HK-2 (cell line): Measurements from ENCODE around the gene JAM2.
A peak's percentile ranks its signal among the peaks of the same experiment; 100 is the strongest.

ENCODE experiments used
- DNase-seq: peaks from one replicate; pipeline ENCODE4 v3.0.0-alpha.2; 2018; ENCODE audit not compliant: unreplicated experiment

JAM2 gene

DNA sequence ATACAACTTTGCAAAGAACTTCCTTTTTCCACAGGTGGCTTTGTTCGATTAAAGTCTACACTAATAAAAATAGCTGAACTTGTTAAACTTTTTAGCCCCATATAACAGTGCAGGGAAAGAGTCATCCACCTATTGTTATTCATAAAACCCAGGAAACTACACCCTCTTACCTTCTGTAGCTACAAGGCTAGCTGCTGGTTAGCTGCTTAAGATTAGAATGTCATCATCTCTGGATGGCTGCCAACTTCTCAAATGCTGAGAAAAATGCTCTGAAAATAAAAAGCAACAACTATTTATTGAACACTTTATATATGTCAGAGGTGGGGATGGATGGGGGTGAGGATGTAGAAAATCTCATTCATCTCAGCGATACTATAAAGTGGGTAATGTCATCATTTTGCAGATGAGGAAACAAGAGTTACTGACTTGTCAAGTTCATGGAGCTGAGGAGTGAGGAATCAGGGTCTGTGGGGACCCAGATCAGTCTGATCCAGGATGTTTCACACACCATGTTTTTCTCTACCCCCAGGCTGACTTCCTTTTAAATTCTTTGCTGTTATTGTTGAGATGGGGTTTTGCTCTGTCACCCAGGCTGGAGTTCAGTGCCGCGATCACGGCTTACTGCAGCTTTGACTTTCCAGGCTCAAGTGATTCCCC lies 78.6 kb downstream of the JAM2 start:
- DNase-seq: no peak

DNA sequence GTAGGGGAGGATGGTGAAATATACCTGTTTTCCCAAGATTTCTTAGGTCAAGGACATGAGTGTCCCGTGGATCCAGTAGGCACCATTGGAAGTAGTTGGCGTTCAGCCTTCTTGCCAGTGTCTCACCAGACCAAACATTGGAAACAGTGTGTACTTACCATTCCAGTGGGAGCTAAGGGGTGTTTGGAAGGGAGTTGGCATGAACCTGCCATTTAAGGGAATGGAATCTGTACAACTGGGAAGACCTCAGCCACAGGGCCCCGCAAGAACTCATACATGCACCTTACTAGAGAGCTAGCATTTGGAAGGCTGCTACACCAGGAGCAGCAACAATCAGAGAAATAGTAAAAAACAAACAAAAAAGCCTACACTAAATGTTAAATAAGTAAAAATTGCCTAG lies 82.9 kb downstream of the JAM2 start:
- DNase-seq: no peak

GRCh38 chr21:25722631-25723030 lies 83.6 kb downstream of the JAM2 start:
- no peak for DNase-seq

DNA sequence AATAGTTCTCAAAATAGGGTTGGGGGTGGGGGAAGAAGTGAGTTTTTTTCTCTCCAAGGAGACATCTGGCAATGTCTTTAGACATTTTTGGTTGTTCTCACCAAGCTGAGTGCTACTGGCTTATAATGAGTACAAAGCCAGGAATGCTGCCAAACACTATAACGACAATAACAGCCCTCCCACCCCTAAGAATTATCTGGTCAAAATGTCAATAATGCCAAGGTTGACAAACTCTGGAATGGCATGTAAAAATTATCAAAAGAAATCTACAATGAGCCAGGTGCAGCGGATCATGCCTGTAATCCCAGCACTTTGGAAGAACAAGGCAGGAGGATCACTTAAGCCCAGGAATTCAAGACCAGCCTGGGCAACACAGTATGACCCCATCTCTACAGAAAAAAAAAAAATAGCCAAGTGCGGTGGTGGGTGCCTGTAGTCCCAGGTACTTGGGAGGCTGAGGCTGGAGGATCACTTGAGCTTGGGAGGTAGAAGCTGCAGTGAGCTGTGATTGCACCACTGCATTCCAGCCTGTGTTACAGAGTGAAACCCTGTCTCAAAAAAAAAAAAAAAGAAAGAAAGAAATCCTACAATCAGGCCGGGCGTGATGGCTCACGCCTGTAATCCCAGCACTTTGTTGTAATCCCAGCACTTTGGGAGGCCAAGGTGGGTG lies 93.2 kb downstream of the JAM2 start:
- DNase-seq: no peak

DNA sequence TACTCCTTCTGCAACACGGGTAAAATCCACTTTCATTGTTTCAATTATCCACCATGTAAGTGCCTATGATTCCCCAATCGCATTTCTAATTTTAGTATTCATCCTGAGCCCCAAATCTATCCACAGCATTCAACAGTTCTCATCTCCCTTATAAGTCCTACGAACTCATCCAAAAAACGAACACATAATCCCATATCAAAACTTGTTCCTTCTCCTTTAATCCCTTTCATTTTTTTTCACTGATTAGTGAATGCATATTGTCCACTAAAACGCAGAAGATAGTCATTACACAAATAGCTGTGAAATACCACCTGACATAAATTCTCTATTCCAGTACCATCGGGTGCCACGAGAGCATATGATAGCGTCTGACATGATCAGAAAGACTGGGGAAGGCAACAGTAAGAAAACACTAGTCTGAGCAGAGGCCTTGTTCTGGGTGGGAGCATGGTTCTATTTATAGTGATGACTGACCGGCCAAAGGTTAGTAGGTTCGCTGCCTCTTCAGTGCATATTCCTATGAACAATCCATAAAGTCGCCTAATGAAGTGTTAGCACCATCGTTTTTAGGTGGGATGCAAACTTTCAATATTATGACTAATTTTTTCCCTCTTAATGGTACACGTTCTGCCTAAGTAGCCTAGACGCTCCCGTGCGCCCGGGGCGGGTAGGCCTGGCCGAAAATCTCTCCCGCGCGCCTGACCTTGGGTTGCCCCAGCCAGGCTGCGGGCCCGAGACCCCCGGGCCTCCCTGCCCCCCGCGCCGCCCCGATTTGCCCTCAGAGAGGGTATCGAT lies 95.0 kb downstream of the JAM2 start:
- DNase-seq: no peak

- no peak for DNase-seq
These were observed 95.5 kb downstream of the JAM2 start for GRCh38 chr21:25734654-25734903.

DNA sequence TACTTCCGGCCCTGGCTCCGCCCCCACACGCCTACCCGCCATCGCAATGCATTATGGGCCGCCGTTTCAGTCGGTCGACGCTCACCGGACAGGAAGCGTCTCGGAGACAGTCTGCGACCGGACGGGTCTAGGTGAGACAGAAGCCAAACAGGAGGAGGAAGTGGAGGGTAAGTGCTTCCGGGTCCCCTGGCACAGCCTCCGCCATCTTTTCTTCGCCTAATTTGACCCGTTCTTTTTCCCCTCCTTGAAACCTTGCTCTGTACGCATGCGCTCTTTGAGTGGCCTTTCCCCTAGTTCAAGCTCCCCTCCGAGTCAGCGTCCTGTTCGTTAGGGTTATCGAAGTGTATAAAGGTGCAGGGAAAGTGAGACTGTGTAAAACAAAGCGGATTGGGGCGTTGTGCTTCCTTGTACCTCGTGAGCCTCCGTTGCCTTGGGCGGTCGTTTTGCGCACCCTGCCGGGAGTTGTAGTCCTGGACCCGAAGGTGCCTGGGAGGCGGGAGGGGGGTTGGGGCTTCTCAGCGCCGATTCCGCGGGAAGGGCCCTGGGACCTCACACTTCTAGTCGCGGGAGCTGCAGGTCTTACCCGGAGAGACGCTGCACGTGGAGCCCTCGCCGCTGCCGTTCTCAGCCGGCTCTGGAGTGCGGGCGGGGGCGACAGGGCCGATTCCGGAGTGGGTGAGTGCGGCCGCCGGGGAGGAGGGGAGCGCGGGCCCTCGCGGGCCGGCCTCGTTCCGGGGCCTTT lies 96.0 kb downstream of the JAM2 start, which contains the start of the genes ATP5PF and GABPA:
ATP5PF (minus strand) TSS at position 1 of the 742 bp plus-strand sequence. CDS start 5,110 bp downstream, outside the sequence.
GABPA (plus strand) TSS at position 69 of the 742 bp plus-strand sequence. CDS start 6,627 bp downstream, outside the sequence.
- DNase-seq: peak; percentile 91

DNA sequence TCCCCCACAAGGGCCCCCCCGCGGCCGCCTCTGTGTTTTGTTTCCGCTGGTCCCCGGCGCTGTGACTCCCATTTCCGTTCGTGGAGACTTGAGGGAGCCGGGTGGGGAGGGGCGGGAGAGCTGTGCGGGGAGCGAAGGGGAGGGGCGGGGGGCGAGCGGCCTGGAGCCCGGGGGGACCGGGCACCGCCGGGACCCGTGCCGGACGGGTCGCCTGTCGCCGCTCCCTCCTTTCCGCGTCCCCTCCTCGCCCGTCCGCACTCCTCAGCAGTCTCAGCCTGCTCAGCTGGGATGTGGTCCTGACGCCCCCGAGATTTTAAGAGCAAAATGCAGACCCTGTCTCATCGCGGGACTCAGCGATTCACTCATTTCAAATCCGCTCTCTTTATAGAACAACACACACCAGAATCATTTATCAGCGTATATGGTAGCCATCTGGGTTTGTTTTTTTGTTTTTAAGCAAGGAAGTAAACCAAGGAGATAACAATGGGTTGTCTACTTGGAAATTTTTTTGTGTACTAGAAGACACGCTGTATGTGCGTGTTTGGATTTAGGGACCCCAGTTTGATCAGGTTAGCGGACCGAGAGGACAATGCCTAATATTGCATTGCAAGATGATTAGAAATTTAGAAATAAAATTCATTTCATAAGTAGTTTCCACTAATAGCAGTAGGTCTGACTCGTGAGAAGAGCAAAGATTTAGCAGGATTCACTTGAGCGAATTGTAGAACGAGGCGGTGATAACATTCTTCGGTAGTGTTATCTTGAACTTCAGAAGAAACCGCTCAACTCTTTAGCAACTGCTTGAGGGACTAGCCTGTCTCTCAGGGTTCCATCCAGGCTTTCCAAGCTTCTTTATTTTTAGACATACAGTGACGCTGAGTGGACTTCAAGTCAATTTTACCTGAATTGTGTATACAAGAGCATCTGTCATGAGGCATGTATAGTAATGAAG lies 96.9 kb downstream of the JAM2 start:
- peak; percentile 63 for DNase-seq

- no peak for DNase-seq
These were observed 98.4 kb downstream of the JAM2 start for GRCh38 chr21:25737421-25737820.

GRCh38 chr21:25742900-25743299 lies 103.8 kb downstream of the JAM2 start:
- DNase-seq: no peak

DNA sequence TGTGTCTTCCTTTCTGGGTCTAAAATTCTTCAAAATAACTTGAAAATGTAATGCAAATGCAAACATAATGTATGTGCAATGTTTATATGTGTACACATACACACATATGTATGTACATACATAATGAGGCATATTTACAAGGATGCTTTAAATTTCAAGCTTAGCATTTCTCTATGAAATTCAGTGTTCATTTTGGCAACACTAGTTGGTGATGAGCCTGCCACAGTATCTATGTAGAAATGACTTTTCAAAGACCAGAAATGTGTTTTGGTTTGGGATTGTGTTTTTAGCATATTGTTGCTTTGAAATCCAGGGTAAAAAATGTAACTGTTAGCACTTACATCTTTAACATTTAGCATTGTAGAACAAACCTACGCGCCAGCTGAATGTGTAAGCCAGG lies 105.8 kb downstream of the JAM2 start:
- DNase-seq: no peak

- no peak for DNase-seq
These were observed 111.0 kb downstream of the JAM2 start for GRCh38 chr21:25750085-25750484.

DNA sequence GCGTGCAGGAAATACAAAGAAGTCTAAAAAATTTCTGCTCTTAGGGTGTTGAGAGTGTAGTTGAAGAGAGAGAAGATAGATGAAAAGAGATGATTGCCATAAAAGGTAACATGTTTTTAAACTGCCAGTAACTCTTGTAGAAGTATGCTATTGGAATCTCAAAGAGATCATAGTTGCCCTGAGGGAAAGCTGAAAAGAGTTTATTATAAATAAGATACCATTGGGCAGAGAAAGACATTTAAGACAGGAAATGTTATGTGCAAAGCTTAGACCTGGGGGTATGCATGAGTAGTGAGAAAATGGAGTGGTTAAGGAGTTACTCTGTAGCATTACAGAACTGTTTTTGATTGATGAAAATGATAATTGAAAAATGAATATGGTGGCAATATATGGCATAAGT lies 113.4 kb downstream of the JAM2 start:
- no peak for DNase-seq

DNA sequence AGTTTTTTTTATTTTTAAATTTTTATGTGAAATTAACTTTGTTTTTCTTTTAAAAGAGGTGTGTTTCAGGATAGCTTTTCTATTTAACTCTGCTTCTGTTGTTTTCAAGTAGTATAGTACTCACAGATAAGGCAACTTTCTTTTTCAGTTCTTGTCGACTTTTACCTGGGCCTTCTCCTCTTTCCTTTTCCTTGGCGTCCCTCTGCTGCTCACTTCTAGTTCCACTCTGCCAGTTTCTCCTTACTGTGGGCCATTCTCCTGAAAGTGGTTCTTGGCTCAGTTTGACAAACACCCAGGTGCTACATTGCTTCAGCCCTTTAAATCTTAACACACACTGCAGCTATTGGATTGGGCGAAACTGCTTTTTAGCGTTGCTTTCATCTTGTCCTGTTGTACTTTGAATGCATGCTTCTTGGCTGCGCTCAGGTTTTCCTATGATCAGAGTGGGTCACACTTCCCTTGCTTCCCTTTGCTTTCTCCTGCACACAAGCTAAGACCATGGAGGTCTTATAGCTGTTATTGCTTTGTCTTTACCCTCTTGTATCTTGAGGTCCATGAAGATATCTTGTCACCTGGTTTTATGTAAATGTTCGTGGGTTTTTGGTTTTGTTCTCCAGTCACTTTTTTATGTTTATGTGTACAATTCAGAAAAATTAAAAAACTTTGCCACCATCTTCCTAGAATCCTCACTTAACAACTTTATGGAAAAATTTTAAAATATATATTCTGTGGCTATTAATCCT lies 117.3 kb downstream of the JAM2 start:
- DNase-seq: no peak

- no peak for DNase-seq
These were observed 118.5 kb downstream of the JAM2 start for GRCh38 chr21:25757531-25757930.

GRCh38 chr21:25759573-25759972 lies 120.5 kb downstream of the JAM2 start:
- no peak for DNase-seq

DNA sequence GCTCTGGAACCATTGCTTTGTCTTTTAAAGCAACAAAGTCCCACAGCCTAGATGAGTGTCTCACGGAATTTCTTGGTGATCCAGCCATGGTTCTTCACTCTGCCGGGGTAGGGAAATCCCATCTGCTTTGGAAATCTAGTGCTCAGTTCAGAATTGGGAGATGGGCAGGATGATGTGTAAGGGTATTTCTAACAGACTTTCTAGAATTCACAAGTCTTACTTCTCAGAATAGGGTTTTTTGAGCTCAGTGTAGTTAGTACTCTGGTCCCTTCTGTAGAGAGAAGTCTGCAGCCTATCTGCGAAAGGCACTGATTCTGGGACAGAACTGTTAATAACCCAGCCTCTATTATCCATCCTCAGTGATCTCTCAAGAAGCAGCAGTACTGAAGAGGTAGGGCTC lies 121.0 kb downstream of the JAM2 start:
- no peak for DNase-seq

GRCh38 chr21:25760677-25761076 lies 121.6 kb downstream of the JAM2 start:
- no peak for DNase-seq

GRCh38 chr21:25764065-25764464 lies 125.0 kb downstream of the JAM2 start:
- no peak for DNase-seq
